Measurements from ENCODE around the gene BBX.

BBX gene

GRCh38 chr3:107854733-107855132 is 332.0 kb downstream of the BBX start:
- Histone ChIP-seq H3K27me3 (ENCODE audit: control insufficient read depth, insufficient read depth, low read length) (peaks cover 16% of the 10 kb centered on the region), H3K4me3 (ENCODE audit: low read length) (no peak overlapping the region), H3K4me2 (ENCODE audit: low read length) (no peak overlapping the region), H3K4me1 (ENCODE audit: control insufficient read depth, insufficient read depth, low read length) (no peaks in the 10 kb centered on the region), H3K9ac (ENCODE audit: low read depth, low read length) (no peak overlapping the region), H3K36me3 (ENCODE audit: insufficient read depth, low read length) (no peaks in the 10 kb centered on the region), H3K9me3 (replicated peaks; ENCODE audit: low read length) (no peaks in the 10 kb centered on the region)

DNA sequence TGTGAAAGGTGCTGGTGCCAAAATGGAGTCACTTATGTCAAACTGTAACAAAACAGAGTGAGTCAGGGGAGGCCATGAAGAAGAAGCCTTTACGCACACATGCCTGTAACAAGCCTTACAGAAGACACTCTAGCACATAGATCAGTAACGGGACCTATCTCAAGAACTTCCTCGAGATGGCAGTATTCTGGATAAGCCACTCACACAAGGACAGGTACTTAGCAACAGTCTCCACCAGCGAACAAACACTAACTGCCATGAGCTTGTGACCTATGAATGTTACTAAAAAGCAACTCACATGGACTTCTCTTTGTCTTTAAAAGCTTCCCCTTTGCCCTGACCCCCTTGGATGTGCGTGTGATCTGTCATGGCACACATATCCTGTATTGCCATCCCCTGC is 332.9 kb downstream of the BBX start:
- no peaks in the 10 kb centered on the region for H3K9me3 ChIP-seq (replicated peaks; ENCODE audit: low read length)
- H3K9ac ChIP-seq (ENCODE audit: low read depth, low read length): no peak overlapping the region
- peaks cover 16% of the 10 kb centered on the region for H3K27me3 ChIP-seq (ENCODE audit: control insufficient read depth, insufficient read depth, low read length)
- no peaks in the 10 kb centered on the region for H3K4me1 ChIP-seq (ENCODE audit: control insufficient read depth, insufficient read depth, low read length)
- no peak overlapping the region for H3K4me3 ChIP-seq (ENCODE audit: low read length)
- no peak overlapping the region for H3K4me2 ChIP-seq (ENCODE audit: low read length)
- H3K36me3 ChIP-seq (ENCODE audit: insufficient read depth, low read length): no peaks in the 10 kb centered on the region

GRCh38 chr3:107857854-107858253 is 335.1 kb downstream of the BBX start:
- no peaks in the 10 kb centered on the region for H3K36me3 ChIP-seq (ENCODE audit: insufficient read depth, low read length)
- no peaks in the 10 kb centered on the region for H3K4me1 ChIP-seq (ENCODE audit: control insufficient read depth, insufficient read depth, low read length)
- H3K9ac ChIP-seq (ENCODE audit: low read depth, low read length): no peak overlapping the region
- peaks cover 19% of the 10 kb centered on the region for H3K27me3 ChIP-seq (ENCODE audit: control insufficient read depth, insufficient read depth, low read length)
- H3K4me3 ChIP-seq (ENCODE audit: low read length): no peak overlapping the region
- no peaks in the 10 kb centered on the region for H3K9me3 ChIP-seq (replicated peaks; ENCODE audit: low read length)
- no peak overlapping the region for H3K4me2 ChIP-seq (ENCODE audit: low read length)

- Histone ChIP-seq H3K4me2 (ENCODE audit: low read length) (no peak overlapping the region), H3K27me3 (ENCODE audit: control insufficient read depth, insufficient read depth, low read length) (peaks cover 18% of the 10 kb centered on the region), H3K4me3 (ENCODE audit: low read length) (no peak overlapping the region), H3K9me3 (replicated peaks; ENCODE audit: low read length) (no peaks in the 10 kb centered on the region), H3K9ac (ENCODE audit: low read depth, low read length) (no peak overlapping the region), H3K36me3 (ENCODE audit: insufficient read depth, low read length) (no peaks in the 10 kb centered on the region), H3K4me1 (ENCODE audit: control insufficient read depth, insufficient read depth, low read length) (no peaks in the 10 kb centered on the region)
These were observed 336.1 kb downstream of the BBX start for GRCh38 chr3:107858876-107859275.

All from skeletal muscle satellite cell (primary cell).